ENCODE results near the gene NXNL2.

DNA sequence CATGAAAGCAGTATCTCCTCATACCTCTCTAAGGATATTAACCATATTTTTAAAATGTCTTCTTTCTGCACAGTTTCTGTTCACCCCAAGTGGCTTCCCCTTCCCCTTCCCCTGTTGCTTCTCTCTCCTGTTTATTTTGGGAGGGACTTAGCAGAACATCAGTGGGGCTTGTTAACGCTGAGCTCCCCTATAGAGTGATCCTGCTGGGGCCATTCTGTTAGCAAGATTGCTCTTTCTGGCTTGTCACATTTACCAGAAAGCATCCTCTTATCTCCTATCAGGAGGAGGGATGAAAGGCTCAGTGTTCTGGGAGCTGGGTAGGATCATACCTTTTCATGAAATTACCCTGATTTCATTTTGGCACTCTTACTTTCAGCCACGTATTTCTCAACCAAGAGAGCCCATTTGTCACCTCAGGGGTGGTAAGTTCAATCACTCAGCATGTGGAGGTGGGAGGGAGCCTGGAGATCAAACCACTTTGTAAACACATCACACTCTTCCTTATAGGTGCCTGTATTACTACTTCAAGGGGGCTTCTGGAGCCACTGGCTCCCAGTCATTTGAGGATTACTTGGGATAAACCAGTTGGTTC, 16.7 kb downstream of the NXNL2 start:
- TF ChIP-seq, protein P1, sequence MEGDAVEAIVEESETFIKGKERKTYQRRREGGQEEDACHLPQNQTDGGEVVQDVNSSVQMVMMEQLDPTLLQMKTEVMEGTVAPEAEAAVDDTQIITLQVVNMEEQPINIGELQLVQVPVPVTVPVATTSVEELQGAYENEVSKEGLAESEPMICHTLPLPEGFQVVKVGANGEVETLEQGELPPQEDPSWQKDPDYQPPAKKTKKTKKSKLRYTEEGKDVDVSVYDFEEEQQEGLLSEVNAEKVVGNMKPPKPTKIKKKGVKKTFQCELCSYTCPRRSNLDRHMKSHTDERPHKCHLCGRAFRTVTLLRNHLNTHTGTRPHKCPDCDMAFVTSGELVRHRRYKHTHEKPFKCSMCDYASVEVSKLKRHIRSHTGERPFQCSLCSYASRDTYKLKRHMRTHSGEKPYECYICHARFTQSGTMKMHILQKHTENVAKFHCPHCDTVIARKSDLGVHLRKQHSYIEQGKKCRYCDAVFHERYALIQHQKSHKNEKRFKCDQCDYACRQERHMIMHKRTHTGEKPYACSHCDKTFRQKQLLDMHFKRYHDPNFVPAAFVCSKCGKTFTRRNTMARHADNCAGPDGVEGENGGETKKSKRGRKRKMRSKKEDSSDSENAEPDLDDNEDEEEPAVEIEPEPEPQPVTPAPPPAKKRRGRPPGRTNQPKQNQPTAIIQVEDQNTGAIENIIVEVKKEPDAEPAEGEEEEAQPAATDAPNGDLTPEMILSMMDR (IDR thresholded peaks at IDR 0.05; ENCODE audit: low read depth, low read length) = no peak
- TF ChIP-seq, protein P2, sequence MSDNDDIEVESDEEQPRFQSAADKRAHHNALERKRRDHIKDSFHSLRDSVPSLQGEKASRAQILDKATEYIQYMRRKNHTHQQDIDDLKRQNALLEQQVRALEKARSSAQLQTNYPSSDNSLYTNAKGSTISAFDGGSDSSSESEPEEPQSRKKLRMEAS (IDR thresholded peaks at IDR 0.05; ENCODE audit: low read depth, low read length) = no peak
- TF ChIP-seq POLR2A (IDR thresholded peaks at IDR 0.05; ENCODE audit: extremely low read depth, insufficient read length) (no peak), MYC (IDR thresholded peaks at IDR 0.05; ENCODE audit: low read depth, low read length) (no peak)

Data from NB4 (cell line).